Measurements from ENCODE around the gene KXD1. TPM values are rescaled to one million over a fixed set of nuclear protein-coding genes. Genes with fewer than 3 reads are reported as not detected.

Gene KXD1
- total RNA-seq, 1 experiment from 2014 or later, result 77.5 TPM

DNA sequence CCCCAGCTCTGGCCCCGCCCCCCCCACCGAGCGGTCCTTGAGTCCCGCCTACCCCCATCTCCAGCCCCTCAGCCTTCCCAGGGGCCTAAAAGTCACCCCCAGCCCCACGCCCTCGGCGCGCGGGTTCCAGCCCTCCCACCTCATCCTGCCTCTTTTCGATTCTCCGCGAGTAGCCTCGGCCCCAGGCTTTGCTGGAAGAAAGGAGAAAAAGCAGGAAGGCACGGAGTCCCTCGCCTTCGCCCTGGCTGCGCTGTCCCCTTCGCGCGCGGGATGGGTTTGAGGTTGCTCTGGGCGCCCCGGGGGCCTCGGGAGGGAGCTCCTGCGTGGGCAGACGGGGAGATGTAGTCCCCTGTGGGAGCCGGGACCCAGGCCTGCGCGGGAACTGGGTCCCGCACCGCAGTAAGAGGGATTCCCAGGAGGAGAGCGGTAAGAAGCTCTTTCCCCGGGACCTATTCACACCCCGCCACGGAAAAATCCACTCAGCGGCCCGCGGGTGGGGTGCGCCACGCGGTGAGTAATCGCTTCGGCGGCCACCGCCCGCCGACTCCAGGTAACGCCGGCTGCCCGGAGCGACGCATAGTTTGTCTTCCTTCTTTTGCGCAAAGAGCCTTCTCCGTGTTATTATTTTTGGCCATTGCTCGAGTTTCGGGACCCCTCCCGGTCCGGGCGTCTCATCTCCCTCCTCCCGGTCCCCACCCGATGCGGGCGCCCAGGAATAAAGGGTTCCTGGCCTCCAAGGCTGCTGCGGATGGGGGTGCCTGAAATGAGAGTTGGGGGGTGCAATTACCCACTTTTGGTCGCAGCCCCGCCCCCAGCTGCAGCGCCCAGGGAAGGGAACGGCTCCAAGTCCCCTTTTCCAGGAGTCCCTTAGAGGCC is 49.8 kb downstream of the KXD1 start:
- Mint-ChIP-seq H3K27ac (ENCODE audit: unreplicated experiment) (no peak overlapping the region), H3K27me3 (ENCODE audit: insufficient read depth, unreplicated experiment) (peaks cover 32% of the 10 kb centered on the region), H3K4me3 (ENCODE audit: unreplicated experiment) (peak overlapping the region; percentile 66), H3K36me3 (ENCODE audit: insufficient read depth, unreplicated experiment) (no peaks in the 10 kb centered on the region), H3K4me1 (ENCODE audit: low read depth, unreplicated experiment) (peaks cover 19% of the 10 kb centered on the region), H3K9me3 (ENCODE audit: unreplicated experiment) (no peaks in the 10 kb centered on the region)
- Histone ChIP-seq H3K9me3 (no peaks in the 10 kb centered on the region), H3K27me3 (replicated peaks; ENCODE audit: control insufficient read depth, insufficient read depth, low read length) (peaks cover 17% of the 10 kb centered on the region), H3K4me1 (peaks cover 35% of the 10 kb centered on the region), H3K4me3 (ENCODE audit: low read depth, low read length) (peak overlapping the region; percentile 23), H3K36me3 (ENCODE audit: control insufficient read depth, insufficient read depth, low read length) (no peaks in the 10 kb centered on the region)
- intact Hi-C loops (cut with micrococcal nuclease; ENCODE audit: unreplicated experiment), result no loop called here
- DNase-seq, result no peak
- CTCF ChIA-PET, result interaction anchor here (0.7 kb wide), 1 partner anchor 10 kb away, joined by 3 read pairs; no protein-coding TSS in a partner anchor
- TF ChIP-seq, protein P1, sequence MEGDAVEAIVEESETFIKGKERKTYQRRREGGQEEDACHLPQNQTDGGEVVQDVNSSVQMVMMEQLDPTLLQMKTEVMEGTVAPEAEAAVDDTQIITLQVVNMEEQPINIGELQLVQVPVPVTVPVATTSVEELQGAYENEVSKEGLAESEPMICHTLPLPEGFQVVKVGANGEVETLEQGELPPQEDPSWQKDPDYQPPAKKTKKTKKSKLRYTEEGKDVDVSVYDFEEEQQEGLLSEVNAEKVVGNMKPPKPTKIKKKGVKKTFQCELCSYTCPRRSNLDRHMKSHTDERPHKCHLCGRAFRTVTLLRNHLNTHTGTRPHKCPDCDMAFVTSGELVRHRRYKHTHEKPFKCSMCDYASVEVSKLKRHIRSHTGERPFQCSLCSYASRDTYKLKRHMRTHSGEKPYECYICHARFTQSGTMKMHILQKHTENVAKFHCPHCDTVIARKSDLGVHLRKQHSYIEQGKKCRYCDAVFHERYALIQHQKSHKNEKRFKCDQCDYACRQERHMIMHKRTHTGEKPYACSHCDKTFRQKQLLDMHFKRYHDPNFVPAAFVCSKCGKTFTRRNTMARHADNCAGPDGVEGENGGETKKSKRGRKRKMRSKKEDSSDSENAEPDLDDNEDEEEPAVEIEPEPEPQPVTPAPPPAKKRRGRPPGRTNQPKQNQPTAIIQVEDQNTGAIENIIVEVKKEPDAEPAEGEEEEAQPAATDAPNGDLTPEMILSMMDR (IDR thresholded peaks at IDR 0.05; ENCODE audit: insufficient read depth in 1 of 2, low read depth in 1 of 2, low read length in 1 of 2, severe bottlenecking in 1 of 2, unreplicated experiment in 1 of 2), result no peak
- BruUV-seq (replicated peaks), result no TSS peak
- POLR2A ChIA-PET, result no interaction called here

DNA sequence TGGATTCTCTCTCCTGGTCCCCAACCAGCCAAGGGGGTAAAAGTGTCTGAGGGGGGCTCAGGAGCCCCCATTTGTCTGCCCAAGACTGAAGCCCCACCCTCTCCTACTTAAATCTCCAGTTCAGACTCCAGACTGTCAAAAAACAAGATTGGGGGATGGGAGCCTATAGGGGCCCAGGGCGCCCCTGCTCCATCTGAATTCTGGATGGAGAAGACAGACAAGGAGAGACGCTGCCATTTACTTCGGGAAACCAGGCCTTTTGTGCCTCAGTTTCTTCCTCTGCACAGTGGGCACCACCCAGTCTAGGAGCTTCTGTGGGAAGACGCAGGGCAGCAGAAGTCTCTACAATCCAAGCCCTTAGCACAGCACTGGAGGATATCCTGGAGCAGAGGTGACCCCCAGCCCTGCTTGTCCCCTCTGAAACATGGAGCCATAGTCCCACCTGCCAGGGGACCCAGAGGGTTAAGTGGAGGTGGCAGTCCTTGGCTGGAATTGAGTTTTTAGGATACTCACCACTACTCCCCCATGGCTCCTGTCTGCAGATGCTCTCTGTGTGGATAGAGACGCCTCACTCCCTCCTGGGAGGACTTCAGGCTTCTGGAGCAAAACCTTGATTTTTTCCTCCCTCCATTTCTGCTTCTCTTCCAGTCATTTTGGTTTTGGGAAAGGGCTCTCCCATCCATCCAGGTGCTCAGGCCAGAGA is 50.6 kb downstream of the KXD1 start:
- peaks cover 16% of the 10 kb centered on the region for H3K4me1 Mint-ChIP-seq (ENCODE audit: low read depth, unreplicated experiment)
- H3K27ac Mint-ChIP-seq (ENCODE audit: unreplicated experiment), result no peak overlapping the region
- H3K27me3 Mint-ChIP-seq (ENCODE audit: insufficient read depth, unreplicated experiment), result peaks cover 29% of the 10 kb centered on the region
- TF ChIP-seq, protein P1 (IDR thresholded peaks at IDR 0.05; ENCODE audit: insufficient read depth in 1 of 2, low read depth in 1 of 2, low read length in 1 of 2, severe bottlenecking in 1 of 2, unreplicated experiment in 1 of 2), result no peak
- H3K9me3 ChIP-seq, result no peaks in the 10 kb centered on the region
- intact Hi-C loops (cut with micrococcal nuclease; ENCODE audit: unreplicated experiment), result no loop called here
- no peaks in the 10 kb centered on the region for H3K36me3 Mint-ChIP-seq (ENCODE audit: insufficient read depth, unreplicated experiment)
- ChIA-PET POLR2A (no interaction called here), CTCF (no interaction called here)
- peaks cover 36% of the 10 kb centered on the region for H3K4me1 ChIP-seq
- peak overlapping the region; percentile 66 for H3K4me3 Mint-ChIP-seq (ENCODE audit: unreplicated experiment)
- H3K27me3 ChIP-seq (replicated peaks; ENCODE audit: control insufficient read depth, insufficient read depth, low read length), result peaks cover 17% of the 10 kb centered on the region
- no peak for DNase-seq
- no TSS peak for BruUV-seq (replicated peaks)
- no peaks in the 10 kb centered on the region for H3K9me3 Mint-ChIP-seq (ENCODE audit: unreplicated experiment)
- no peaks in the 10 kb centered on the region for H3K36me3 ChIP-seq (ENCODE audit: control insufficient read depth, insufficient read depth, low read length)
- H3K4me3 ChIP-seq (ENCODE audit: low read depth, low read length), result no peak overlapping the region

DNA sequence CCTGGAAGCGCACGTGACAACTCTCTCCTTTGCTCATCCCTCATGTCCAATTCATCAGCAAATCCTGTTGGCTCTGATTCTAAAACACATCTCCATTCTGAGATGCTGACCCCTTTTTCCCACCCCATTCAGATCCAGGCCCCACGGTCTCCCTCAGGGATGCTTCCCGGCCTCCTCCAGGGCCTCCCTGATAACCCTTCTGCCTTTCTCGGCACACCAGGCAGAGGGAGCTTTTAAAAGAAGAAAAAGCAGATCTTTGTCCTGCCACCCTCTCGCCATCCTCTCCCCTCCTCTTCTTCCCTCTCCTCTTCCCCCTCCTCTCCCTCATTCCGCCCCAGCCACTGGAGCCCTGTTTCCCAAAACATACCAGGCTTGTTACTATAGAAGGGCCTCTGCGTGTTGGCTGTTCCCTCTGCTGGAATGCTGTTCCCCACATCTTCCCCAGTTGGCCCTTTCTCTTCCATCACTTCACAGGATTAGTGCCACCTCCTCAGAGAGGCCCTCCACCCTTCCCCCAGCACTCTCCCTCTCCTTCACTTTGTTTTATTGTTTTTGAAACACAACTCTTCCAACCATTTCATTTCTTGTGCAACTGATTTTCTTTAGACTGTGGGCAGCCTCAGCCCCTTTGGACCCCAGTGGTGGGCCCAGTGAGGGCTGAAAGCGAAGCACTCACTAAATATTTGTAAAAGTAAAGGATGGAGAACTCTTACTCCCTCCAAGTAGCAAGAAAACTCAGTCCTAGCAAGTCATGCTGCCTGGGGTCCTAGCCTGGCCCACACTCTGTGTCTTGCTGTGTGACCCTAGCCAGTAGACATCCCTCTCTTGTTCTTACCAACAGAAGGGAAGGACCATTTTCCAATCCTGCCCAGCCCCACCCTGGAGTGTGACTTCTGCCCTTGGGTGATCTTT is 51.4 kb downstream of the KXD1 start:
- no peak overlapping the region for H3K27ac Mint-ChIP-seq (ENCODE audit: unreplicated experiment)
- H3K4me3 Mint-ChIP-seq (ENCODE audit: unreplicated experiment), result peak overlapping the region; percentile 1
- no TSS peak for BruUV-seq (replicated peaks)
- H3K27me3 Mint-ChIP-seq (ENCODE audit: insufficient read depth, unreplicated experiment), result peaks cover 34% of the 10 kb centered on the region
- Histone ChIP-seq H3K27me3 (replicated peaks; ENCODE audit: control insufficient read depth, insufficient read depth, low read length) (peaks cover 17% of the 10 kb centered on the region), H3K36me3 (ENCODE audit: control insufficient read depth, insufficient read depth, low read length) (no peaks in the 10 kb centered on the region), H3K9me3 (no peaks in the 10 kb centered on the region), H3K4me3 (ENCODE audit: low read depth, low read length) (no peak overlapping the region), H3K4me1 (peaks cover 36% of the 10 kb centered on the region)
- DNase-seq, result no peak
- peaks cover 13% of the 10 kb centered on the region for H3K4me1 Mint-ChIP-seq (ENCODE audit: low read depth, unreplicated experiment)
- ChIA-PET CTCF (no interaction called here), POLR2A (no interaction called here)
- no peaks in the 10 kb centered on the region for H3K9me3 Mint-ChIP-seq (ENCODE audit: unreplicated experiment)
- TF ChIP-seq, protein P1 (IDR thresholded peaks at IDR 0.05; ENCODE audit: insufficient read depth in 1 of 2, low read depth in 1 of 2, low read length in 1 of 2, severe bottlenecking in 1 of 2, unreplicated experiment in 1 of 2), result no peak
- no peaks in the 10 kb centered on the region for H3K36me3 Mint-ChIP-seq (ENCODE audit: insufficient read depth, unreplicated experiment)
- intact Hi-C loops (cut with micrococcal nuclease; ENCODE audit: unreplicated experiment), result no loop called here

All from Caco-2 (cell line).